22Rv1 (cell line): Measurements from ENCODE around the gene B3GNT4.

Experiments used
- ZFX ChIP-seq: fragments of 450-650 bp; IDR thresholded peaks from 2 replicates; pipeline ENCODE4 v1.6.1; 2017; ENCODE audit warnings: antibody characterized with exemption, borderline replicate concordance
- TF ChIP-seq, protein P1 (sequence below): fragments of 450-650 bp; IDR thresholded peaks from 2 replicates; pipeline ENCODE4 v1.5.1; 2017; ENCODE audit warnings: mild to moderate bottlenecking

DNA sequence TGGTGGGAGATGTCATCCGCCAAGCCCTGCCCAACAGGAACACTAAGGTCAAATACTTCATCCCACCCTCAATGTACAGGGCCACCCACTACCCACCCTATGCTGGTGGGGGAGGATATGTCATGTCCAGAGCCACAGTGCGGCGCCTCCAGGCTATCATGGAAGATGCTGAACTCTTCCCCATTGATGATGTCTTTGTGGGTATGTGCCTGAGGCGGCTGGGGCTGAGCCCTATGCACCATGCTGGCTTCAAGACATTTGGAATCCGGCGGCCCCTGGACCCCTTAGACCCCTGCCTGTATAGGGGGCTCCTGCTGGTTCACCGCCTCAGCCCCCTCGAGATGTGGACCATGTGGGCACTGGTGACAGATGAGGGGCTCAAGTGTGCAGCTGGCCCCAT lies 3.5 kb downstream of the B3GNT4 start:
- TF ChIP-seq, protein P1, sequence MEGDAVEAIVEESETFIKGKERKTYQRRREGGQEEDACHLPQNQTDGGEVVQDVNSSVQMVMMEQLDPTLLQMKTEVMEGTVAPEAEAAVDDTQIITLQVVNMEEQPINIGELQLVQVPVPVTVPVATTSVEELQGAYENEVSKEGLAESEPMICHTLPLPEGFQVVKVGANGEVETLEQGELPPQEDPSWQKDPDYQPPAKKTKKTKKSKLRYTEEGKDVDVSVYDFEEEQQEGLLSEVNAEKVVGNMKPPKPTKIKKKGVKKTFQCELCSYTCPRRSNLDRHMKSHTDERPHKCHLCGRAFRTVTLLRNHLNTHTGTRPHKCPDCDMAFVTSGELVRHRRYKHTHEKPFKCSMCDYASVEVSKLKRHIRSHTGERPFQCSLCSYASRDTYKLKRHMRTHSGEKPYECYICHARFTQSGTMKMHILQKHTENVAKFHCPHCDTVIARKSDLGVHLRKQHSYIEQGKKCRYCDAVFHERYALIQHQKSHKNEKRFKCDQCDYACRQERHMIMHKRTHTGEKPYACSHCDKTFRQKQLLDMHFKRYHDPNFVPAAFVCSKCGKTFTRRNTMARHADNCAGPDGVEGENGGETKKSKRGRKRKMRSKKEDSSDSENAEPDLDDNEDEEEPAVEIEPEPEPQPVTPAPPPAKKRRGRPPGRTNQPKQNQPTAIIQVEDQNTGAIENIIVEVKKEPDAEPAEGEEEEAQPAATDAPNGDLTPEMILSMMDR = no peak
- no peak for TF ChIP-seq ZFX
